Tongue (tissue), 2 donors: ENCODE results near the gene AKAP7. TPM values are rescaled to one million over a fixed set of nuclear protein-coding genes. Genes with fewer than 3 reads are reported as not detected.
A peak's percentile ranks its signal among the peaks of the same experiment; 100 is the strongest.

Experiments used
- DNase-seq: peaks from one replicate; pipeline ENCODE4 v3.0.0-alpha.2; 2015
- total RNA-seq: library from RNA; depleted of rRNA; stranded (reverse); fragments of >200 nt; gene quantifications from one replicate; pipeline ENCODE4 v1.2.3, GENCODE V29; 2014

Gene AKAP7
- total RNA-seq, 1 donor from 2014 or later, result 20.3 TPM

GRCh38 chr6:131134220-131134979 is 867 bp upstream of the AKAP7 start:
- no peak for DNase-seq

- DNase-seq, result no peak
Measured at GRCh38 chr6:131134980-131135243, 355 bp upstream of the AKAP7 start.

- DNase-seq, result peak; percentile 72
Measured at GRCh38 chr6:131136021-131136786, 937 bp downstream of the AKAP7 start.

- DNase-seq, result no peak
Measured at GRCh38 chr6:131139599-131139998, 4.3 kb downstream of the AKAP7 start.

- no peak for DNase-seq
Measured at GRCh38 chr6:131143319-131143718, 8.1 kb downstream of the AKAP7 start.

- DNase-seq, result no peak
Measured at GRCh38 chr6:131146865-131147264, 11.6 kb downstream of the AKAP7 start.

GRCh38 chr6:131156411-131156810 is 21.1 kb downstream of the AKAP7 start:
- no peak for DNase-seq

- DNase-seq, result no peak
Measured at GRCh38 chr6:131159578-131159977, 24.3 kb downstream of the AKAP7 start.

- DNase-seq, result no peak
Measured at GRCh38 chr6:131160254-131160758, 25.0 kb downstream of the AKAP7 start.

- no peak for DNase-seq
Measured at GRCh38 chr6:131161987-131162386, 26.7 kb downstream of the AKAP7 start.

- DNase-seq, result no peak
Measured at GRCh38 chr6:131163886-131164285, 28.6 kb downstream of the AKAP7 start.

- no peak for DNase-seq
Measured at GRCh38 chr6:131164506-131164905, 29.2 kb downstream of the AKAP7 start.

- DNase-seq, result peak; percentile 27
Measured at GRCh38 chr6:131167773-131168172, 32.5 kb downstream of the AKAP7 start.

GRCh38 chr6:131169613-131170012 is 34.3 kb downstream of the AKAP7 start:
- DNase-seq, result no peak

GRCh38 chr6:131172222-131172621 is 37.0 kb downstream of the AKAP7 start:
- DNase-seq, result no peak

- no peak for DNase-seq
Measured at GRCh38 chr6:131173680-131174079, 38.4 kb downstream of the AKAP7 start.

GRCh38 chr6:131175564-131175963 is 40.3 kb downstream of the AKAP7 start:
- no peak for DNase-seq

GRCh38 chr6:131177996-131178395 is 42.7 kb downstream of the AKAP7 start:
- DNase-seq, result no peak

- DNase-seq, result peak; percentile 60
Measured at GRCh38 chr6:131182991-131183425, 47.7 kb downstream of the AKAP7 start.

GRCh38 chr6:131183427-131184095 is 48.3 kb downstream of the AKAP7 start:
- no peak for DNase-seq

GRCh38 chr6:131191590-131191989 is 56.3 kb downstream of the AKAP7 start:
- DNase-seq, result no peak

- no peak for DNase-seq
Measured at GRCh38 chr6:131197716-131198115, 62.4 kb downstream of the AKAP7 start.
